ENCODE results near the gene UBXN10.
A peak's percentile ranks its signal among the peaks of the same experiment; 100 is the strongest.
"Not testable (repeated sequence)": the region's sequence is repeated elsewhere in the genome, so short reads cannot be mapped to it uniquely, and the experiment has no call there.

The UBXN10 gene

DNA sequence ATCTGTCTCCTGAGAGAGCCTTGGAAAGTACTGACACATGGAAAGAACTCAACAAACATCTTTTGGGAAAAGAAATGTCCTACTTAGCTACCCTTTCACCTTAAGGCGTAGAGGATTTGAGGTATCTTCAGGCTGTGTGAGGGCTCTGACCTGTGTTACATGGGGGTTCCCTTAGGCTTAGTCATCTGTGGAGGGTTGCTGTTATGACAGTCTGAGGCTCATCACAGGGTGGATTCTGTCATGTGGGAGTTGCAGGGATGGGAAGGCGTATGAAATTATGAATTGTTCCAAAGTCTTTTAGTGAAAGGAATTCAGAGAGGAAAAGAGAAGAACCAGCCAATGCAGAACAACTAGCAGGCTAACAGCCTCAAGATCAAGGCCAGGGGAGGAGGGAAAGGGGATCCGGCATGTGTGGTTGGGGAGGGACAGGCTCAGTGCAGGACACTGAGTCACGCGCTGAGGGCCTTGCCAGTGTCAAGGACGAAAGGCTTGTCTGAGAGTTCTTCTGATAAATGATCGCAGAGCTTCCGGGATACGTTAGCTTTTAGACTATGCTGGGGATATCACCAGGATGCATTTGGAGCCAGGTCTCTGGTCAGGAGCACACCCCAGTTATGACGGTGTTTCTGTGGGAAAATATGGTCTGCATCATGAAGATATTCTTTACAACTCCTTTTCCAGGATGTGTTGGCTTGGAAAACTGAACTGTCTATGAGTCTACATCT, 25.0 kb downstream of the UBXN10 start:
- no peak for DNase-seq

- DNase-seq, result no peak
Measured at GRCh38 chr1:20211511-20211931, 25.6 kb downstream of the UBXN10 start.

- no peak for DNase-seq
Measured at GRCh38 chr1:20212085-20212684, 26.3 kb downstream of the UBXN10 start.

DNA sequence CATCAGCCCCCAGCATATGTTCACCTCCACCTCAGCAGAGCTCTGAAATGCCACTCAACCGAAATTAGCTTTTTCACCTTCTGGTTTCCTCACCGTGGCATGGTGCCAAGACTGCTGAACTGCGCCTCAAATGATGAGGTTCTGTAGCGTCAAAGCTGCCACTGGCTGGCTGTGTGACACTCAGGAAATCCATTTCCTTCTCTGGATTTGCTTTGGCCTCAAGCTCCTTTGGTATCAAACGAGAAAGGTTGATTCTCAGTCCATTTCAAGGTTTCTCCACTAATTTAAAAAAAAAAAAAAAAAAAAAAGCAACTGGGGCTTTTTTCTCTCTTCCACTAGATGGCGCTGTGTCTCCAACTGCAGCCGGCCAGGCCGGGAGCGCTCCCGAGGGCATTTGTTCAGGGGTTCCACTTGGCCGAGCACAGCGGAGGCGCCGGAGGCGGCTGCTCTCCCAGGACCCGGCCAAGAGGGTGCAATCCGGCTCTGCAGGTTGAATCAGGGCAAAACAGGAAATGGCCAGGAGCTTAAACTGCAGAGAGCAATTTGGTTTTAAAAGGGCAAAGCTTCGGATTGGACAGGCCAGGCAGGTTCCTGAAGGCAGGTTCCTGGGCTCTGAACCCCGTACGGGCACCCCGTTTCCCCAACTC, 26.9 kb downstream of the UBXN10 start:
- peak; percentile 37 to 79 for DNase-seq

DNA sequence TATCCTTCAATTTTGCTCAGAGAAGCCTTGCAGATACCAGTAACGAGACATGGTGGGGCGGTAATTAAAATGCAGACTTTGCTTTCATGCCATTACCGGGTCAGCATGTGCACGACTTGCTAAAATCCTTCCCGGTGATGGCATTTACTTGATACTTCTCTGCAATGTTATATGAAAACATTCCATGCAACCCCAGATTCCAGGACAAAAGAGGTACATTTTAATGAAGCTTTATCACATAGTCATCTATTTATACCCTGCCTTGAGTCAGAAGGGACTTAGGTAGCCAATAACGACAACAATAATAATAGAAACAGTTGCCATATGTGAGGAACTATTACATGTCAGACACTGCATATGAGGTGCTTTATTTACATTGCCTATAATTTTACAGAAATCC, 29.8 kb downstream of the UBXN10 start:
- no peak for DNase-seq

- DNase-seq, result peak in 1 of 2 experiments; percentile 24
Measured at GRCh38 chr1:20216574-20216973, 30.7 kb downstream of the UBXN10 start.

- DNase-seq, result not testable (repeated sequence)
Measured at GRCh38 chr1:20219053-20219452, 33.2 kb downstream of the UBXN10 start.

GRCh38 chr1:20220036-20220435, 34.1 kb downstream of the UBXN10 start:
- DNase-seq, result no peak

DNA sequence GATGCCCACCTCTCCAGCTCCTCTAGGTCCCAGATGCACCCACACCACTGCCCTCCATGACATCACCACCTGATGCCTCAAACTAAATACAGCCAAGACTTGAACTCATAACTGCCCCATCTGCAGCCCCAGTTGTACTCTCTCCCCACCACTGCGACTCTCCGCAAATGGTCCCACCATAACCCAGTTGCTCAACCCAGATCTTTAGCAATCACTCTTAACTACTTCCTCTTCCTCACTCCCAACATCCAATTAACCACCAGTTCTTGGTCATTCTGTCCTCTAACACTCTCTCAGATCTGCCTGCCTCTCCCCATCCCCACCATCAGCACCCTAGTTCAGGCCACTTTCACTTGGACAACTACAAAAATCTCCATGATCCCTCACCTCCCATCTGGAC, 37.2 kb downstream of the UBXN10 start:
- DNase-seq, result no peak

DNA sequence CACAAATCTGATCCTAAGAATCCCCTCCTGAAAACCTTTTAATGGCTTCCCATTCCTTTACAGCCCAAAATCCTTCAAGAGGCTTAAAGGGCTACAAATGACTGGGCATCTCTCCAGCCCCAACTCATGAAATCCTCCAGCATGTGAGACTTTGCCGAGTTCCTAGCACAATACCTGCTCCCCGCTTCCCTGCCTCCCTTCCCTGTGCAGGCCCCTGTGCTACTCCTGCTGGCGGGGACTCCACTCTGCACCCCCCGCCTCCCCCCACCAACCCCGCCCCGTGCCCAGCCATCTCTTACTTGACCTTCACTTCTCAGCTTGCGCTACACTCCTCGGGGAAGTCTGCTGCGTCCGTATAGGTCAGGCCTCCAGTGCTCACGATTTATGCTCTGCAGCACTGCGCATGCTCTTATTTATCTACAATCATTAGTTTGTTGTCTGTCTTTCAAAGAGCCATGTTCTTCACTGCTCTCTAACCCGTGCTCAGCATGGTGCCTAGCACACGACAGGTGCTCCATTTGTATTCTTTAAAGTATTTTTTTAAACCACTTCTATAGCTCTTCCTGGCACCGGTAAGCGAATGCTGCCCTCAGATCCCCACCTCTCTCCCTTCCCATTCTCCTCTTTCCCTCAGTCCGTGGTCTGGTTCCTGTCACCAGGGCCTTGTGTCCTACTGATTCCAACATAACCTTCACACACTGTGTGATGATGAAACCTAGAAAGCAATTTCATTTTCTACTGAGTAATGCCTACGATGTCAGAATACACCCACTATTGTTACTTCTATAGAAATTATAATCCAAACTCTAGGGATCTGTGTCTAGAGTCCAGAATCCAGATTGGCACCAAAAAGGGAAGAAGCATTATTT, 37.9 kb downstream of the UBXN10 start:
- no peak for DNase-seq

DNA sequence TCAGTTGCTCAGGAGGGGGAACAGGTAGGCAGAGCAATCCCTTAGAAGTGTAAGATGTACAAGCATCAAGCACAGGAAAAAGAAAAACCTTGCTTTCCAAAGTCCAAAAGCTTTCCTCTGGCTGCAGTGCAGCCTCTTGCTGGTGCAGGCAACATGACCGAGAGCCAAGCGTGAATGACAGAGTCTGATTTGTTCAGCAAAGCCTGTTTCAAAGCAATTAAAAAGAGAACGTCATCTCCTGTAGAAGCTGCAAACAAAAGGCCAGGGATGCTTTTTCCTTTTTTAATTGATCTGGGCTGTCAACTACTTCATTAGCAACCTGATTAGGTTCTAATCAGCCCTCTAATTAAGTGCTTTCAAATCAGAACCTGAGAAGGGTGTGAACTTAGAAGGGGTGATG, 38.6 kb downstream of the UBXN10 start:
- DNase-seq, result no peak

DNA sequence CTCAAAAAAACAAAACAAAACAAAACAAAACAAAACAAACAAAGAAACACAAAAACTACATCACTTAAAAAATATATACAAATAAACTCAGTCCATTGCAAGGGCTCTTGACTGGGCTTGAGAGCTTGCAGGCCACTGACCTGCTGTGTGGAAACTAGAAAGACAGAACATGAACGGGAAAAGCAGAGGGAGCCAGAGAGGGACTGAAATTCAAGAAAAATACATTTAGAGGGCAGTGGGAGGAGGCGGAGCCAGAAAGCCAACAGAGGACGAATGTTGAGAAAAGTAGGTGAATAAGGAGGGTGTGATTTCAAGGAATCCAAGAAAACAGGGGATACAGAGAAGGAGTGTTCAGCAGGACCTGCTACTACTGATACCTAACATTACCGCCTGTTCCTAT, 41.8 kb downstream of the UBXN10 start:
- no peak for DNase-seq

GRCh38 chr1:20228314-20228825, 42.5 kb downstream of the UBXN10 start:
- no peak for DNase-seq

GRCh38 chr1:20229171-20229570, 43.3 kb downstream of the UBXN10 start:
- DNase-seq, result no peak

DNA sequence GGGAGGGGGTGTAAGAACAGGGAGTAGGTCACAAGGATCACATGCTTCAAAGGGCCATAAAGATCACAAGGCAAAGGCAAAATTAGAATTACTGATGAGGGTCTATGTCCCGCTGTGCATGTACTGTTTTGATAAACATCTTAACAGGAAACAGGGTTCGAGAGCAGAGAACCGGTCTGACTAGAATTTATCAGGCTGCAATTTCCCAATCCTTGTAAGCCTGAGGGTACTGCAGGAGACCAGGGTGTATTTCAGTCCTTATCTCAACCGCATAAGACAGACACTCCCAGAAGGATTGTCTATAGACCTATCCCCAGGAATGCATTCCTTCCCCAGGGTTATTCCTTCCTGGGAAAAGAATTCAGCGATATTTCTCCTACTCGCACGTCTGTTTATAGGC, 46.7 kb downstream of the UBXN10 start:
- DNase-seq, result not testable (repeated sequence)

DNA sequence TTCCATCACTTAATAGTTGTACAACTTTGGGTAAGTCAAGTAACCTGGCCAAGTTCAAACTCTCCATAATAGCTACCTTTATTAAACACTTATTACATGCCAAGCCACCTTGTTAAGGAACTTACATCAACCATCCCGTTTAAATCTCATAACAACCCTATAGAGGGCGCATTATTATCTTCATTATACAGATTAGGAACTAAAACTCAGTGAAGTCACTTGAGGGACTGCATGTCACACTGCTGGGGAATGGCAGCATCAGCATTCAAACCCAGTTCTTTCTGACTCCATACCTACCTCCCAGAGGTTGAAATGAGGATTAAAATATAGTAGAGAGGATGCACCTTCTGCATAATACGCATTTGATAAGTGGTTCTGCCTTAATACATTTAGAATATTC, 47.5 kb downstream of the UBXN10 start:
- DNase-seq, result no peak

DNA sequence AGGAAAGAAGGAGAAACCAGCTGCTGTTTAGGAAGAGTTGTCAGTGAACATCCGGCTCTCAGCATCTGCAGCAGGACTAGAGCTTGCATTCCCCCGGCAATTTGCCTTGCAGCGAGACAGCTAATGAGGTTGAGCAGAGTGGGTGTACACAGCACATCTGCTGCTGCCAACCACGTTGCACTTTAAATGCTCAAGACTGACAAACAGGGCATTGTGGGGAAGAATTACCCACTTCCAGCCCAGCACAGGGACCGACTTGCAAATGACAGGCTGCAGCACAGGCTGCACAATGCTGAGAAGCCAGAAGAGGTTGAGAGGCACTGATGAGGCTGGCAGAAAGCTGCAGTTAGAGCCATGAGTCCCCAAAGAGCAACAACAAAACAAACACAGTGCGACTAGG, 48.0 kb downstream of the UBXN10 start:
- no peak for DNase-seq

- DNase-seq, result no peak
Measured at GRCh38 chr1:20234788-20235535, 49.1 kb downstream of the UBXN10 start.

- no peak for DNase-seq
Measured at GRCh38 chr1:20237646-20238045, 51.8 kb downstream of the UBXN10 start.

DNA sequence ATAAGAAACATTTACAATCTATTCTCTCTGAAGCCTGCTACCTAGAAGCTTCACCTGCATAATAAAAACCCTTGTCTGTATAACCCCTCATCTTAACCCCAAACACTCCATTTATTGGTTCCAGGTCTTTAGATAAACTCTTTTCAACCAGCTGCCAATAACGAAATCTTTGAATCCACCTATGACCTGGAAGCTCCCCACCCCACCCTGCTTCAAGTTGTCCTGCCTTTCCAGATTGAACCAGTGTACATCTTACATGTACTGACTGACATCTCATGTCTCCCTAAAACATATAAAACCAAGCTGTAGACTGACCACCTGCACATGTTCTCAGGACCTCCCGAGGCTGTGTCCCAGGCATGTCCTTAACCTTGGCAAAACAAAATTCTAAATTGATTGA, 54.1 kb downstream of the UBXN10 start:
- DNase-seq, result no peak

GRCh38 chr1:20242890-20243479, 57.1 kb downstream of the UBXN10 start:
- no peak for DNase-seq

Data from NCI-H526 (cell line).